WI38 (cell line): ENCODE data around the gene CNTN5.

Experiments used
- H3K4me3 ChIP-seq: 2 replicates; pipeline ENCODE4 v1.5.1; 2011; ENCODE audit warnings: low read depth, mild to moderate bottlenecking, control low read depth, low read length
- CTCF ChIP-seq: IDR thresholded peaks from 2 replicates; pipeline ENCODE4 v1.5.1; 2012; ENCODE audit warnings: low read depth, mild to moderate bottlenecking, control low read depth, low read length

The CNTN5 gene

GRCh38 chr11:99589771-99590170, 569.0 kb downstream of the CNTN5 start:
- H3K4me3 ChIP-seq: no peak overlapping the region
- TF ChIP-seq CTCF: no peak

DNA sequence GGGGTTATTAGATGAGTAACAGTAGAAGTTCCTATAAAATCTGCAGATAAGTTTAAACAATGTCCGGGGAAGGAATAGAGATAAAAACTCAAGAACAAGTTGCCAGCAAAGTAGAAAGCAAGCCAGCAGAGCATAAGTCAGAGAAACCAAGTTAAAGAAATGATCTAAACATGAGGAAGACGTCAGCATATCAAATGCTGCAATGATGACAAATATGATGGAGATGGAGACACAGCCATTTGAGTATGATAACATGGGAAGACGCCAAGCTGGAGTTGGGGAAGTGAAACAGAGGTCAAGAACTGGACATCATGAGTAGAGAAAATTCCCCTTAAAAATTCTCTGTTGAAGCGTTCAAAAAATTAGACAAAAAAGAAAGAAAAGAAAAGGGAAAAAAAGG, 571.5 kb downstream of the CNTN5 start:
- no peak for TF ChIP-seq CTCF
- no peak overlapping the region for H3K4me3 ChIP-seq

- no peak overlapping the region for H3K4me3 ChIP-seq
- no peak for TF ChIP-seq CTCF
These were observed 572.4 kb downstream of the CNTN5 start for GRCh38 chr11:99593197-99593596.

- no peak overlapping the region for H3K4me3 ChIP-seq
- no peak for TF ChIP-seq CTCF
These were observed 580.4 kb downstream of the CNTN5 start for GRCh38 chr11:99601179-99601578.

GRCh38 chr11:99614352-99614751, 593.6 kb downstream of the CNTN5 start:
- no peak for TF ChIP-seq CTCF
- no peak overlapping the region for H3K4me3 ChIP-seq

DNA sequence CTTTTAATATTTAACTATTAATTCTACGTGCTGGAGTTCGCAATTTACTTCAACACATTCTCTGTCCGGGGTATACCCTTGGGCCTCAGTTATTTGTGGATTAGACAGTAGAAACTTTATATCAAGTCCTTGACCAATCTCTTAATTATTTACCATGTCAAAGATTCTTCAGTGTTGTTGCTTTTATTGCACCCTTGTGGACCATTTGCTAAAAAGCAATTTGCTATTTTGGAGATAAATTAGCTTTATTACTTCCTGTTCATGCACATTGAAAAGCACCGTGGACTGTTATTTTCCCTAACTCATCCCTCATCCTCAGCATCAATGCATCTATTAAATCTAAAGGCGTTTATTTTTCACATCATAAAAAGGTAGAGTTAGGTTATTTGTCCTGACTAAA, 609.9 kb downstream of the CNTN5 start:
- no peak overlapping the region for H3K4me3 ChIP-seq
- no peak for TF ChIP-seq CTCF

- H3K4me3 ChIP-seq: no peak overlapping the region
- no peak for TF ChIP-seq CTCF
These were observed 610.9 kb downstream of the CNTN5 start for GRCh38 chr11:99631618-99632017.
